SK-N-SH (cell line): ENCODE measurements around the gene NT5DC3. TPM values are rescaled to one million over a fixed set of nuclear protein-coding genes. Genes with fewer than 3 reads are reported as not detected.

ENCODE experiments used
- CTCF ChIA-PET: fragments of 300-600, 350-600 bp; formaldehyde crosslinking; extraction: SDS; loops from one replicate; lab custom pipeline; 2021; lab: Yijun Ruan, JAX
- POLR2A ChIA-PET: fragments of 350-600 bp; sonication (Branson Sonifier 250); formaldehyde crosslinking; extraction: SDS; loops from one replicate; lab custom pipeline; 2020; ENCODE audit warnings: antibody characterized with exemption, inconsistent platforms; lab: Yijun Ruan, JAX
- DNase-seq: peaks from one replicate; pipeline ENCODE4 v3.0.0; 2012
- H2AFZ ChIP-seq: fragments of 200-600 bp; sonication (generic); 2 replicates; pipeline ENCODE4 v1.8.1; 2016; ENCODE audit warnings: antibody characterized with exemption, mild to moderate bottlenecking, low read depth
- H3F3A ChIP-seq: fragments of 200-600 bp; sonication (generic); replicated peaks from 2 replicates; pipeline ENCODE3; 2016; ENCODE audit warnings: antibody characterized with exemption, mild to moderate bottlenecking; ENCODE audit not compliant: insufficient read depth
- H3K27ac ChIP-seq, 2 experiments: fragments of 200-500 bp in 1 of 2; fragments of 200-600 bp in 1 of 2; sonication (Bioruptor generic) in 1 of 2; sonication (generic), shearing (Covaris generic) in 1 of 2; 2 replicates each; pipeline versions ENCODE4 v1.5.1 to v1.6.1; 2014 to 2016; ENCODE audit warnings: low read depth in 2 of 2, inconsistent platforms in 1 of 2, low read length in 1 of 2, mild to moderate bottlenecking in 1 of 2, mixed read lengths in 1 of 2
- H3K27me3 ChIP-seq: fragments of 200-600 bp; sonication (generic), shearing (Covaris generic); 2 replicates; pipeline ENCODE4 v1.6.1; 2016; ENCODE audit warnings: mixed run types; ENCODE audit not compliant: insufficient read depth
- H3K36me3 ChIP-seq, 2 experiments: fragments of 200-500 bp in 1 of 2; fragments of 200-600 bp in 1 of 2; sonication (Bioruptor generic) in 1 of 2; sonication (generic) in 1 of 2; replicated peaks in 1 of 2; 2 replicates each; pipeline versions ENCODE3 to v1.5.1; 2014 to 2016; ENCODE audit warnings: low read length in 1 of 2, mild to moderate bottlenecking in 1 of 2; ENCODE audit not compliant: insufficient read depth in 2 of 2, control insufficient read depth in 1 of 2
- H3K4me1 ChIP-seq, 2 experiments: fragments of 200-500 bp in 1 of 2; fragments of 200-600 bp in 1 of 2; sonication (Bioruptor generic) in 1 of 2; sonication (generic), shearing (Covaris generic) in 1 of 2; 2 replicates each; pipeline versions ENCODE4 v1.5.1 to v1.6.1; 2014 to 2016; ENCODE audit warnings: low read depth in 1 of 2, low read length in 1 of 2, mixed run types in 1 of 2; ENCODE audit not compliant: insufficient read depth in 2 of 2, control insufficient read depth in 1 of 2
- H3K4me2 ChIP-seq: fragments of 200-600 bp; sonication (generic), shearing (Covaris generic); 2 replicates; pipeline ENCODE4 v1.6.1; 2017; ENCODE audit warnings: mixed run types
- H3K4me3 ChIP-seq, 2 experiments: fragments of 200-500 bp in 1 of 2; fragments of 200-600 bp in 1 of 2; sonication (Bioruptor generic) in 1 of 2; sonication (generic), shearing (Covaris generic) in 1 of 2; 2 replicates each; pipeline versions ENCODE4 v1.5.1 to v1.8.1; 2014 to 2016; ENCODE audit warnings: low read depth in 2 of 2, inconsistent platforms in 1 of 2, low read length in 1 of 2, mild to moderate bottlenecking in 1 of 2, mixed read lengths in 1 of 2, moderate library complexity in 1 of 2
- H3K79me2 ChIP-seq: fragments of 200-600 bp; sonication (generic); 2 replicates; pipeline ENCODE4 v1.8.1; 2017; ENCODE audit warnings: mild to moderate bottlenecking; ENCODE audit not compliant: insufficient read depth
- H3K9ac ChIP-seq: fragments of 200-600 bp; sonication (generic); 2 replicates; pipeline ENCODE4 v1.6.1; 2017; ENCODE audit warnings: mixed run types
- H3K9me2 ChIP-seq: fragments of 200-600 bp; sonication (generic); 2 replicates; pipeline ENCODE4 v1.6.1; 2017; ENCODE audit warnings: mixed run types
- H3K9me3 ChIP-seq: fragments of 200-600 bp; sonication (generic); 2 replicates; pipeline ENCODE4 v1.6.1; 2017; ENCODE audit warnings: mixed run types, mild to moderate bottlenecking, moderate library complexity
- H4K20me1 ChIP-seq: fragments of 200-600 bp; sonication (generic); 2 replicates; pipeline ENCODE4 v1.6.1; 2017; ENCODE audit warnings: mild to moderate bottlenecking, mixed run types; ENCODE audit not compliant: insufficient read depth
- CTCF ChIP-seq: fragments of 200-600 bp; sonication (generic); IDR thresholded peaks from 2 replicates; pipeline ENCODE4 v1.6.1; 2017; ENCODE audit warnings: antibody characterized with exemption, mild to moderate bottlenecking, moderate library complexity
- FOXM1 ChIP-seq: IDR thresholded peaks from 2 replicates; pipeline ENCODE4 v1.4.0; 2012; ENCODE audit warnings: low read depth, mild to moderate bottlenecking
- IRF3 ChIP-seq: fragments of 150-350 bp; IDR thresholded peaks from 2 replicates; pipeline ENCODE4 v1.6.1; 2016; ENCODE audit warnings: mild to moderate bottlenecking, low read depth, low read length
- POLR2AphosphoS5 ChIP-seq: IDR thresholded peaks from 2 replicates; pipeline ENCODE4 v1.6.1; 2012; ENCODE audit warnings: low read depth, low read length
- RAD21 ChIP-seq: IDR thresholded peaks from 2 replicates; pipeline ENCODE4 v1.6.1; 2012; ENCODE audit warnings: mild to moderate bottlenecking, low read length
- RFX5 ChIP-seq: IDR thresholded peaks from 2 replicates; pipeline ENCODE4 v1.6.1; 2012; ENCODE audit warnings: mild to moderate bottlenecking, improper control_type of control experiment, low read length
- TEAD4 ChIP-seq: IDR thresholded peaks from 2 replicates; pipeline ENCODE4 v1.4.0; 2012; ENCODE audit warnings: mild to moderate bottlenecking, borderline replicate concordance; ENCODE audit not compliant: insufficient read depth
- USF1 ChIP-seq: IDR thresholded peaks from 2 replicates; pipeline ENCODE4 v1.4.0; 2012; ENCODE audit warnings: low read depth, borderline replicate concordance
- WGBS: methylation state at CpG from one replicate; pipeline ENCODE4 v1.1.6; 2017; ENCODE audit warnings: low lambda C conversion rate; 5-methylcytosine and 5-hydroxymethylcytosine counted together
- polyA plus RNA-seq, 3 experiments: library from polyadenylated mRNA; depleted of rRNA; stranded (reverse); fragments of >200 nt; gene quantifications; 2 replicates each; pipeline ENCODE4 v1.2.3, GENCODE V29; 2012
- TF ChIP-seq, protein P1 (sequence below): IDR thresholded peaks from 2 replicates; pipeline ENCODE4; 2012
- TF ChIP-seq, protein P2 (sequence below): IDR thresholded peaks from 2 replicates; pipeline ENCODE4 v1.6.1; 2012; ENCODE audit warnings: mild to moderate bottlenecking, low read depth, low read length, moderate library complexity

The NT5DC3 gene
- polyA plus RNA-seq, 1 of the 3 experiments (the other 2 are of a cell fraction), result 11.0 TPM

DNA sequence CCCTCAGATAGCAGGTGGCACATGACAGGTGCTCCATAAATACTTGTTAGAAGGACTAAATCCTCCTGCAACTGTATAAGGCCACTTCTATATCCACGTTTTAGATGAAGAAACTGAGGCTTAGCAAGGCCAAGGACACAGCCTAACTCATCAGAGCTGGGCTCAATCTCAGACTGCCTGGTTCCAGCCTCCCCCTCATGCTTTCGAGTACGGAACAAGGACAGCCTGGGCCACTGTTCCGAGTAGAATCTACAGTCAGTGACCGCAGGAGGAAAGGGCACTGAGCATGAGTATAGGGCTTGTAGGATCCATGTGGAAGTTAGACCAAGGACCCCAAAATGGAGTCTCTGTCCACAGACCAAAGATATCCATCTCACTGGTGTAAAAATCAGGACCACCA, 84.6 kb downstream of the NT5DC3 start:
- no peak overlapping the region for H3K27ac ChIP-seq
- CTCF ChIA-PET, result no interaction called here
- H3K79me2 ChIP-seq, result no peaks in the 10 kb centered on the region
- no peaks in the 10 kb centered on the region for H3K36me3 ChIP-seq
- no peaks in the 10 kb centered on the region for H3K9me2 ChIP-seq
- H3K4me1 ChIP-seq, result no peaks in the 10 kb centered on the region
- no peak overlapping the region for H2AFZ ChIP-seq
- no peaks in the 10 kb centered on the region for H3K9me3 ChIP-seq
- POLR2A ChIA-PET, result no interaction called here
- H3K9ac ChIP-seq, result no peak overlapping the region
- no peak for TF ChIP-seq POLR2AphosphoS5
- TF ChIP-seq USF1, result no peak
- TF ChIP-seq RFX5, result no peak
- TF ChIP-seq IRF3, result no peak
- TF ChIP-seq, protein P1, sequence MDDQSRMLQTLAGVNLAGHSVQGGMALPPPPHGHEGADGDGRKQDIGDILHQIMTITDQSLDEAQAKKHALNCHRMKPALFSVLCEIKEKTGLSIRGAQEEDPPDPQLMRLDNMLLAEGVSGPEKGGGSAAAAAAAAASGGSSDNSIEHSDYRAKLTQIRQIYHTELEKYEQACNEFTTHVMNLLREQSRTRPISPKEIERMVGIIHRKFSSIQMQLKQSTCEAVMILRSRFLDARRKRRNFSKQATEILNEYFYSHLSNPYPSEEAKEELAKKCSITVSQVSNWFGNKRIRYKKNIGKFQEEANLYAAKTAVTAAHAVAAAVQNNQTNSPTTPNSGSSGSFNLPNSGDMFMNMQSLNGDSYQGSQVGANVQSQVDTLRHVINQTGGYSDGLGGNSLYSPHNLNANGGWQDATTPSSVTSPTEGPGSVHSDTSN, result no peak
- TF ChIP-seq RAD21, result no peak
- TF ChIP-seq, protein P2, sequence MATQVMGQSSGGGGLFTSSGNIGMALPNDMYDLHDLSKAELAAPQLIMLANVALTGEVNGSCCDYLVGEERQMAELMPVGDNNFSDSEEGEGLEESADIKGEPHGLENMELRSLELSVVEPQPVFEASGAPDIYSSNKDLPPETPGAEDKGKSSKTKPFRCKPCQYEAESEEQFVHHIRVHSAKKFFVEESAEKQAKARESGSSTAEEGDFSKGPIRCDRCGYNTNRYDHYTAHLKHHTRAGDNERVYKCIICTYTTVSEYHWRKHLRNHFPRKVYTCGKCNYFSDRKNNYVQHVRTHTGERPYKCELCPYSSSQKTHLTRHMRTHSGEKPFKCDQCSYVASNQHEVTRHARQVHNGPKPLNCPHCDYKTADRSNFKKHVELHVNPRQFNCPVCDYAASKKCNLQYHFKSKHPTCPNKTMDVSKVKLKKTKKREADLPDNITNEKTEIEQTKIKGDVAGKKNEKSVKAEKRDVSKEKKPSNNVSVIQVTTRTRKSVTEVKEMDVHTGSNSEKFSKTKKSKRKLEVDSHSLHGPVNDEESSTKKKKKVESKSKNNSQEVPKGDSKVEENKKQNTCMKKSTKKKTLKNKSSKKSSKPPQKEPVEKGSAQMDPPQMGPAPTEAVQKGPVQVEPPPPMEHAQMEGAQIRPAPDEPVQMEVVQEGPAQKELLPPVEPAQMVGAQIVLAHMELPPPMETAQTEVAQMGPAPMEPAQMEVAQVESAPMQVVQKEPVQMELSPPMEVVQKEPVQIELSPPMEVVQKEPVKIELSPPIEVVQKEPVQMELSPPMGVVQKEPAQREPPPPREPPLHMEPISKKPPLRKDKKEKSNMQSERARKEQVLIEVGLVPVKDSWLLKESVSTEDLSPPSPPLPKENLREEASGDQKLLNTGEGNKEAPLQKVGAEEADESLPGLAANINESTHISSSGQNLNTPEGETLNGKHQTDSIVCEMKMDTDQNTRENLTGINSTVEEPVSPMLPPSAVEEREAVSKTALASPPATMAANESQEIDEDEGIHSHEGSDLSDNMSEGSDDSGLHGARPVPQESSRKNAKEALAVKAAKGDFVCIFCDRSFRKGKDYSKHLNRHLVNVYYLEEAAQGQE, result no peak
- no peak for TF ChIP-seq TEAD4
- no peak for TF ChIP-seq FOXM1
- TF ChIP-seq CTCF, result no peak
- H3K4me2 ChIP-seq, result no peak overlapping the region
- WGBS, result 74% methylated on average over 5 of the region's 5 CpGs
- no peaks in the 10 kb centered on the region for H4K20me1 ChIP-seq
- H3K4me3 ChIP-seq, result no peak overlapping the region
- H3K27me3 ChIP-seq, result no peaks in the 10 kb centered on the region
- no peak for DNase-seq
- no peaks in the 10 kb centered on the region for H3F3A ChIP-seq
